B cell (primary cell): ENCODE measurements around the gene NOTUM.

Experiments used
- EZH2 ChIP-seq: IDR thresholded peaks from 2 replicates; pipeline ENCODE4 v1.6.1; 2012; ENCODE audit warnings: borderline replicate concordance, low read depth, mild to moderate bottlenecking, moderate library complexity, low read length; ENCODE audit not compliant: insufficient read depth, poor library complexity, severe bottlenecking
- TF ChIP-seq, protein P1 (sequence below): fragments of 200-600 bp; IDR thresholded peaks from one replicate; pipeline ENCODE4 v1.8.0; 2022; ENCODE audit warnings: antibody characterized with exemption, mild to moderate bottlenecking

- TF ChIP-seq, protein P1, sequence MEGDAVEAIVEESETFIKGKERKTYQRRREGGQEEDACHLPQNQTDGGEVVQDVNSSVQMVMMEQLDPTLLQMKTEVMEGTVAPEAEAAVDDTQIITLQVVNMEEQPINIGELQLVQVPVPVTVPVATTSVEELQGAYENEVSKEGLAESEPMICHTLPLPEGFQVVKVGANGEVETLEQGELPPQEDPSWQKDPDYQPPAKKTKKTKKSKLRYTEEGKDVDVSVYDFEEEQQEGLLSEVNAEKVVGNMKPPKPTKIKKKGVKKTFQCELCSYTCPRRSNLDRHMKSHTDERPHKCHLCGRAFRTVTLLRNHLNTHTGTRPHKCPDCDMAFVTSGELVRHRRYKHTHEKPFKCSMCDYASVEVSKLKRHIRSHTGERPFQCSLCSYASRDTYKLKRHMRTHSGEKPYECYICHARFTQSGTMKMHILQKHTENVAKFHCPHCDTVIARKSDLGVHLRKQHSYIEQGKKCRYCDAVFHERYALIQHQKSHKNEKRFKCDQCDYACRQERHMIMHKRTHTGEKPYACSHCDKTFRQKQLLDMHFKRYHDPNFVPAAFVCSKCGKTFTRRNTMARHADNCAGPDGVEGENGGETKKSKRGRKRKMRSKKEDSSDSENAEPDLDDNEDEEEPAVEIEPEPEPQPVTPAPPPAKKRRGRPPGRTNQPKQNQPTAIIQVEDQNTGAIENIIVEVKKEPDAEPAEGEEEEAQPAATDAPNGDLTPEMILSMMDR: no peak
- no peak for TF ChIP-seq EZH2
Observed at GRCh38 chr17:81954131-81955057, 6.6 kb downstream of the NOTUM start.
